Activated T-cell treated with anti-CD3 and anti-CD28 coated beads, Interleukin-2, amount 50 U/mL, for 72 hours (primary cell): Measurements from ENCODE around the gene CELF1. TPM values are rescaled to one million over a fixed set of nuclear protein-coding genes. Genes with fewer than 3 reads are reported as not detected.

ENCODE experiments used
- ATAC-seq, 2 donors: fragments of 150-1000 bp; cut with Tn5 transposase; replicated peaks in 1 of 2; 2 replicates each; pipeline ENCODE4 v1.10.0; 2021; ENCODE audit warnings: moderate library complexity in 2 of 2, mild to moderate bottlenecking in 1 of 2
- DNase-seq, 2 donors: peaks; one replicate each; pipeline ENCODE4 v3.0.0; 2021 to 2022; ENCODE audit warnings: mixed read lengths in 1 of 2
- H3K27ac Mint-ChIP-seq: one replicate; pipeline ENCODE4 v1.8.0; 2022; ENCODE audit warnings: mild to moderate bottlenecking, moderate library complexity, mixed read lengths
- H3K27me3 Mint-ChIP-seq: one replicate; pipeline ENCODE4 v1.8.0; 2022; ENCODE audit warnings: low read depth, mixed read lengths
- H3K36me3 Mint-ChIP-seq, 2 donors: one replicate each; pipeline ENCODE4 v1.8.0; 2022; ENCODE audit warnings: mixed read lengths in 2 of 2, mild to moderate bottlenecking in 1 of 2; ENCODE audit not compliant: insufficient read depth in 2 of 2
- H3K4me1 Mint-ChIP-seq: one replicate; pipeline ENCODE4 v1.8.0; 2022; ENCODE audit warnings: low read depth, mixed read lengths
- H3K4me3 Mint-ChIP-seq, 2 donors: one replicate each; pipeline ENCODE4 v1.8.0; 2022; ENCODE audit warnings: mild to moderate bottlenecking in 2 of 2, mixed read lengths in 2 of 2, moderate library complexity in 2 of 2
- H3K9me3 Mint-ChIP-seq, 2 donors: one replicate each; pipeline ENCODE4 v1.8.0; 2022; ENCODE audit warnings: mixed read lengths in 2 of 2
- total RNA-seq, 2 donors: library from RNA; stranded (reverse); gene quantifications; one replicate each; pipeline ENCODE4 v1.2.3, GENCODE V29; 2022

Gene CELF1
- total RNA-seq, 2 donors from 2014 or later: 128 to 149 TPM

DNA sequence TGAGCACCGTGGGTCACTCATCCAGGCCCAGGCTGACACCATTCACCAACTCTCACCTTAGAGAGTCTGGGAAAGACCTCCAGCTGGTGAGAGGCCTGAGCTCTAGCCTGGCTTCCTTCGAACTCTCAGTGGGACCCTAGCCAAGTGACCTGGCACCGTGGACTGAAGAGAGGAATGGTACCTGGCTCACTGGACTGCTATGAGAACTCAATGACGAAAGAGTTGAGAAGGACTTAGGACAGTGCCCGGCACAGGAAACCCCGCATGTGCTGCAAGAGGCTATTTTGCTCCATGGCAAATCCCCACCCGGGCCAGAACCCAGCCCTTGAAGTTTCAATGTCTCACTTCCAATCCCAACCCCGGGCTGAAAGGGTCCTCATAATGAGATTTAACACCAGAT is 103.4 kb downstream of the CELF1 start:
- no peaks in the 10 kb centered on the region for H3K9me3 Mint-ChIP-seq
- no peaks in the 10 kb centered on the region for H3K36me3 Mint-ChIP-seq
- H3K4me1 Mint-ChIP-seq: peaks cover 1% of the 10 kb centered on the region
- no peak overlapping the region for H3K27ac Mint-ChIP-seq
- H3K27me3 Mint-ChIP-seq: no peaks in the 10 kb centered on the region
- H3K4me3 Mint-ChIP-seq: no peak overlapping the region
- ATAC-seq (no peak), DNase-seq (no peak)

DNA sequence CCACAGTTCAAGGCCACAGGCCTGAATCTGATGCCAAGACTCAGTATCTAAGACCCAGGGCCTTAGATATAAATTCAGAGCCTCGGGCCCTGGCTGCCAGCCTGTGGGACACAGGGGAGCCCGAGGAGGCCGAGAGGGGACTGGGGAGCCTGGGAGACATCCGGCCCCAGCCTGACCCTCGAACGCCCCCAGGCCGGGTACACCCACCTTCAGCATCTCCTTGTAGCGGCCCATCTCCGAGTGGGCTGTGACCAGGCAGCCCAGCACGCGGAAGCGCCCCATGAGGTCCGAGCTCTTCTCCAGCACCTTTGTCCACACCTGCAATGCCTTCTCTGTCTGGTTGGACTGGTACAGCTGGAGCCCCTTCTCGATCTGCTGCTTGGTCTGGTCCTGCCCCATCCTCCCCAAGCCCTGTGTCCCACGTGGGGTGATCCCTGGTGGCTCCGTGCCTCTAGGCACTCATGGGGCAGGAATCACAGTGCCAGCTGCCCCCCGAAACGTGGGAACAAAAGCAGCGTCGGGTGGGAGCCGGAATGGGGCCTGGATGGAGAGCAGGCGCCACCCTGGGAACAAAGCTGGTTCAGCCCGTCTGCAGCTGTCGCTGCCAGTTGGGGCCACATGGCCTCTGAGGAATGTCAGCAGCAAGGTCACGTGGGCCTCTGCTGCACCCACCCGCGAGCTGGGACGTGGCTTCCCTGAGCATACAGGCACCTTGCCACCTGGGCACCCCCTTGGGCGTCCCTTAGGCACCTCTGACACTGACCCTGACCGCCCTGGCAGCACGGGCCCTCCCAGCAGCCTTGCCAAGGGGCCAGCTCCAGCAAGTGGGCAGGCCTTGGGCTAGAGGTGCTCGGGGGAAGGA is 104.1 kb downstream of the CELF1 start, which contains the start of gene RAPSN:
RAPSN (minus strand) TSS at position 571 of the 862 bp plus-strand sequence; CDS start at position 399, 172 bp downstream.
- no peak within 1 kb of the TSS for H3K4me3 Mint-ChIP-seq

GRCh38 chr11:47447906-47448305 is 105.0 kb downstream of the CELF1 start:
- no peaks in the 10 kb centered on the region for H3K27me3 Mint-ChIP-seq
- no peaks in the 10 kb centered on the region for H3K36me3 Mint-ChIP-seq
- H3K4me1 Mint-ChIP-seq: no peaks in the 10 kb centered on the region
- no peak overlapping the region for H3K27ac Mint-ChIP-seq
- peak in 1 of 2 donors; percentile 7 for ATAC-seq
- no peak for DNase-seq
- H3K4me3 Mint-ChIP-seq: no peak overlapping the region
- H3K9me3 Mint-ChIP-seq: no peaks in the 10 kb centered on the region

More for the DNA sequence above, 104.1 kb downstream of the CELF1 start, which contains the start of gene RAPSN:
- ATAC-seq (peak in 1 of 2 donors; percentile 14), DNase-seq (no peak)
- H3K27me3 Mint-ChIP-seq: no peaks in the 10 kb centered on the region
- no peaks in the 10 kb centered on the region for H3K36me3 Mint-ChIP-seq
- no peak within 1 kb of the TSS for H3K27ac Mint-ChIP-seq
- no peaks in the 10 kb centered on the region for H3K4me1 Mint-ChIP-seq
- no peaks in the 10 kb centered on the region for H3K9me3 Mint-ChIP-seq

- Mint-ChIP-seq H3K27me3 (no peaks in the 10 kb centered on the region), H3K4me1 (no peaks in the 10 kb centered on the region), H3K4me3 (no peak overlapping the region), H3K9me3 (no peaks in the 10 kb centered on the region), H3K36me3 (no peaks in the 10 kb centered on the region), H3K27ac (no peak overlapping the region)
- ATAC-seq (no peak), DNase-seq (no peak)
Measured at GRCh38 chr11:47446833-47447232, 106.1 kb downstream of the CELF1 start.

GRCh38 chr11:47445840-47446239 is 107.1 kb downstream of the CELF1 start:
- Mint-ChIP-seq H3K27ac (no peak overlapping the region), H3K36me3 (no peaks in the 10 kb centered on the region), H3K9me3 (no peaks in the 10 kb centered on the region), H3K4me3 (no peak overlapping the region), H3K4me1 (no peaks in the 10 kb centered on the region), H3K27me3 (no peaks in the 10 kb centered on the region)
- DNase-seq: no peak
- ATAC-seq: no peak

DNA sequence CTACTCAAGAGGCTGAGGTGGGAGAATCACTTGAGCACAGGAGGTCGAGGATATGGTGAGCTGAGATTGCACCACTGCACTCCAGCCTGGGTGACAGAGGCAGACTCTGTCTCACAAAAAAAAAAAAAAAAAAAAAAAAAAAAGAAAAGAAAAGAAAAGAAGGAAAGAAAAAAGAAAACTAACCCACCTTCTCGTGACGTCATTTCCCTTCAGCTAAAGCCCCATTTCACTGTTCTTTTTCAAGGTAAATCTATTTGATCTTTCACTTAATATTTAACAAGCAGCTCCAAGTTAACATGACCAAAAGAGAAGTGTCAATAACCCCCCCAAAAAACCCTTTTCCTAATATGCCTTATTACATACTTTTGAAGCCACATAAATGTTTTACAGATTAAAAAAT is 109.1 kb downstream of the CELF1 start:
- Mint-ChIP-seq H3K36me3 (no peaks in the 10 kb centered on the region), H3K27ac (no peak overlapping the region), H3K4me1 (no peaks in the 10 kb centered on the region), H3K9me3 (no peaks in the 10 kb centered on the region), H3K4me3 (no peak overlapping the region), H3K27me3 (no peaks in the 10 kb centered on the region)
- DNase-seq (no peak), ATAC-seq (no peak)

DNA sequence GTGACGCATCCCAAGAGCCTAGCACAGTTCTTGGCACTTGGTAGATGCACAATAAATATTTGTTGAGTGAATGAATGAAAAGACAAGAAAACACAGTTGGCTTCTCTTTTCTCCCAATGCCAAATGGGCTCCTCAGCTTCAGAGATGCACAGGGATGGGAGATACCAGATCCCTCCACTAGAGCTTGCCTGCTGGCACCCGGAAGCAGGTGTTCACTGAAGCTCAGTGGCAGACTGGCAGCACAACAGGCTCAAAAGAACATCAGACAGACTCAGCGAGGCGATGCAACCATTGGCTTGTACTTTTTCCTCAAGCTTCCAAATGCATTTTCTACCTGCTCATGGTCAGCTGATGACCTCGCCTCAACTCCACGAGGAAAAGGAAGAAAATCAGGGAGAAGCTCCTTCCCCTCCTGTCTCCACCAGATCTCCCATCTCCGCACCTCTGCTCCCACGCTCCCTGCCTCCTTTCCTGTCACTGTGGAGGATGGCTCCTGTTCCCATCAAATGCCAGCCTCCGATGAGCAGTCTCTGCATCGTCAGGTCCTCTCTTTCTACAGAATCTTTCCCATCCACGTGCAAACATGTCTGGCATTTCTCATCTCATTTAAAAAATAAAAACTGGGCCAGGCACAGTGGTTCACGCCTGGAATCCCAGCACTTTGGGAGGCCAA is 109.8 kb downstream of the CELF1 start:
- Mint-ChIP-seq H3K27ac (peak overlapping the region; percentile 30), H3K36me3 (no peaks in the 10 kb centered on the region), H3K4me1 (no peaks in the 10 kb centered on the region), H3K27me3 (no peaks in the 10 kb centered on the region), H3K9me3 (no peaks in the 10 kb centered on the region), H3K4me3 (no peak overlapping the region)
- DNase-seq: no peak
- ATAC-seq: no peak

DNA sequence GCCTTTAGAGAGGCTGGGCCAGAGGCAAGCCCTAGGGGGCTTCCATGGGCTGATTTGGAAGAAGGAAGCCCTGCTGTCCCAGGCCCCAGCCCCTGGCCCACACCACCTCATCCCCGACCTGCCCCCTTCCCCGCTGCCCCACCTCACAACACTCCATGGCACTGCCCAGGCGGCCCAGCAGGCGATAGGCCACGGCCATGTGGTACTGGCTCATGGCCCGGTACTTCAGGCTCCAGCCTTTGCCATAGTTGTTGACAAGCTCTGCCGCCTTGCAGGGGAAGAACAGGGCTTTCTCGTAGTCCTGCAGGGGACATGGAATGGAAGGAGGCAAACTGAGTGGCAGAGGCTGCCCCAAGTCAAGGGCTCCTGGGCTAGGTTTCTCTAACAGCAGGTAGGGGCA is 110.4 kb downstream of the CELF1 start:
- Mint-ChIP-seq H3K27me3 (no peaks in the 10 kb centered on the region), H3K4me1 (no peaks in the 10 kb centered on the region)
- ATAC-seq: no peak

DNA sequence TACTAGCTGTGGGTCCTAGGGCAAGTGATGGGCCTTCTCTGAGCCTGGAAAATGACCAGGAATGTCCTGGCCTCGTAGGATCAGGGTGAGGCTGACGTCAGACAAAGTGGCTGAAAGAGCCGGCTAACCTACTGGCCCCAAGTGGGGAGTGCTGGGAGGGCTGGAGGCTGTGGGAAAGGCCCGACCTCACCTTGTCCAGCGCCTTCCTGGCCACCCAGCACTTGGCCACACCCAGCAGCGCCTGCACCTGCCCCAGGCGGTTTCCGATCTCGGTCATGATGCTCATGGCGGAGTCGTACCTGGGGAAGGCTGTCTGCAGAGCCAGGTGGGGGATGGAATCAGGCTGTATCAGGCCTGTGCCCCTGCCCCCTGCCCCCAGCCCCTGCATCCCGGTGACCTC is 111.5 kb downstream of the CELF1 start:
- no peaks in the 10 kb centered on the region for H3K9me3 Mint-ChIP-seq
- no peak for ATAC-seq

More for the DNA sequence above, 110.4 kb downstream of the CELF1 start:
- Mint-ChIP-seq H3K9me3 (no peaks in the 10 kb centered on the region), H3K36me3 (no peaks in the 10 kb centered on the region), H3K4me3 (no peak overlapping the region), H3K27ac (no peak overlapping the region)
- DNase-seq: no peak

GRCh38 chr11:47440054-47440476 is 112.9 kb downstream of the CELF1 start:
- H3K27me3 Mint-ChIP-seq: no peaks in the 10 kb centered on the region
- ATAC-seq (no peak), DNase-seq (no peak)
- H3K4me1 Mint-ChIP-seq: no peaks in the 10 kb centered on the region
- no peak overlapping the region for H3K4me3 Mint-ChIP-seq
- no peaks in the 10 kb centered on the region for H3K9me3 Mint-ChIP-seq
- no peaks in the 10 kb centered on the region for H3K36me3 Mint-ChIP-seq
- H3K27ac Mint-ChIP-seq: no peak overlapping the region

More for the DNA sequence above, 111.5 kb downstream of the CELF1 start:
- H3K4me3 Mint-ChIP-seq: no peak overlapping the region
- no peak overlapping the region for H3K27ac Mint-ChIP-seq
- no peaks in the 10 kb centered on the region for H3K36me3 Mint-ChIP-seq
- no peak for DNase-seq
- no peaks in the 10 kb centered on the region for H3K27me3 Mint-ChIP-seq
- H3K4me1 Mint-ChIP-seq: no peaks in the 10 kb centered on the region

DNA sequence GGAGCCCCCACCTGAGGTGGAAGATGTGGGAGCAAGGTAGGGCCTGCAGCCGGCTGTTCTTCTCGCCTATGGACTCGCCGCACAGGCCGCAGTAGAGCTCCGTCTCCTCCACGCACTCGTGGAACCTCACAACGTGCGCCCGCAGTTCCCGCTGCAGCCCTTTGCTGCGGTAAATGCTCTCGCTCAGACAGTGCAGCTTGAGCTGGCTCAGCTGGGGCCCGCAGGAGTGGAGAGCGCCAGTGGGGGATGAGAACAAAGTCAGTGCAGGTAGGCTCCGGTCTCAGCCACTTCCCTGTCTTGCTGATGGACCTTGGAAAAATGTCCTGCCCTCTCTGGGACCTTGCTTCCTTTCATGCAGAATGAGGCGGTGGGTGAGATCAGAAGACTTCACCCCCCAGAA is 114.2 kb downstream of the CELF1 start:
- H3K36me3 Mint-ChIP-seq: no peaks in the 10 kb centered on the region
- H3K27ac Mint-ChIP-seq: no peak overlapping the region
- DNase-seq (no peak), ATAC-seq (no peak)
- H3K27me3 Mint-ChIP-seq: no peaks in the 10 kb centered on the region
- H3K4me3 Mint-ChIP-seq: no peak overlapping the region
- no peaks in the 10 kb centered on the region for H3K4me1 Mint-ChIP-seq
- no peaks in the 10 kb centered on the region for H3K9me3 Mint-ChIP-seq

DNA sequence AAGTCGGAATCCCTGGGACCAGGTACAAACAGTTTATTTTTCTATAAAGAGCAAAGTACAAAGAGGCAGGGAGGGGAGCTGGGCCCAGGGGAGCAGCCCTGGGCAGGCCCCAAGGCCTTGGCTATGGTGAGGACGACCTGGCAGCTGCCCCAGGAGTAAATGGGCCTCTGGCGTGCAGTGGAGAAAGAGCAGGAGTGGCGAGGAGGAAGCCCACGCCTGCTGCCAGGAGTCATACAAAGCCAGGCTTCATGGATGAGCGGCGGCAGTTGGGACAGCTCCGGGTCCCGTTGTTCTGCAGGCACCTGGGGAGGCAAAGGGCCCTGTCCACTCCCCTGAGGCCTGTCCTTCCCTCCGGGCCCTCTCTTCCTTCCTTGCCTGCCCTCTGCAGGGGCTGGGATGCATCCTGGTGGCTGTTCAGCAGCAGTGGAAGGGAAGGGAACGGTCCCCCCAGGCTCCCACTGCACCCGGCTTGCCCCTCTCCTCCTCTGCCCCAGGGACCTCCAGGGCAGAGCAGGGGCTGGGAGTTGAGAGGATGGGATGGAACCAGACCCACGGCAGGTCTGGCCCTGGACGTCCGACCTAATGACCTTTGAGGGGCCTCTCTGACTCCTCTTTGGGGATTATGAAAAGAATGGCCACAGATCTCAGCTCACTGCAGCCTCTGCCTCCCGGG is 115.0 kb downstream of the CELF1 start:
- Mint-ChIP-seq H3K36me3 (no peaks in the 10 kb centered on the region), H3K4me3 (no peak overlapping the region)

GRCh38 chr11:47437218-47437745 is 115.7 kb downstream of the CELF1 start:
- H3K27ac Mint-ChIP-seq: no peak overlapping the region
- no peaks in the 10 kb centered on the region for H3K27me3 Mint-ChIP-seq
- H3K4me3 Mint-ChIP-seq: no peak overlapping the region
- H3K36me3 Mint-ChIP-seq: no peaks in the 10 kb centered on the region
- no peaks in the 10 kb centered on the region for H3K4me1 Mint-ChIP-seq
- DNase-seq (no peak), ATAC-seq (no peak)
- no peaks in the 10 kb centered on the region for H3K9me3 Mint-ChIP-seq

More for the DNA sequence above, 115.0 kb downstream of the CELF1 start:
- no peaks in the 10 kb centered on the region for H3K4me1 Mint-ChIP-seq
- ATAC-seq: no peak
- H3K9me3 Mint-ChIP-seq: no peaks in the 10 kb centered on the region
- no peak overlapping the region for H3K27ac Mint-ChIP-seq
- no peaks in the 10 kb centered on the region for H3K27me3 Mint-ChIP-seq
- DNase-seq: no peak
